ENCODE measurements around the gene SDR42E2.
A peak's percentile ranks its signal among the peaks of the same experiment; 100 is the strongest.

- TF ChIP-seq CTCF (IDR thresholded peaks at IDR 0.05 in 2 of 3, conservative IDR thresholded peaks at IDR 0.05 in 1 of 3; ENCODE audit: control insufficient read depth in 2 of 3, extremely low read depth in 1 of 3, insufficient read depth in 1 of 3, low read depth in 3 of 3, low read length in 3 of 3) = peak; percentile 11 to 46 (median 32); a peak in 4 of 6 replicates
- no peak for TF ChIP-seq FOXM1 (IDR thresholded peaks at IDR 0.05; ENCODE audit: low read depth, low read length)
- TF ChIP-seq POLR2AphosphoS5 (IDR thresholded peaks at IDR 0.05; ENCODE audit: low read length) = no peak
- TF ChIP-seq E2F8 (IDR thresholded peaks at IDR 0.05; ENCODE audit: low read depth, partially characterized antibody) = no peak
- no peak for TF ChIP-seq MEF2A (IDR thresholded peaks at IDR 0.05; ENCODE audit: insufficient read depth, low read depth, low read length)
Observed at GRCh38 chr16:22141767-22142166, 20.5 kb upstream of the SDR42E2 start.

Measured in GM12878 (cell line).